GM23248 (cell line): ENCODE data around the gene MRPL27. TPM values are rescaled to one million over a fixed set of nuclear protein-coding genes. Genes with fewer than 3 reads are reported as not detected.

Experiments
- DNase-seq: peaks from one replicate; pipeline ENCODE4 v3.0.0-alpha.2; 2015
- H2AFZ ChIP-seq: fragments of 200-600 bp; sonication (generic); 2 replicates; pipeline ENCODE4 v1.6.1; 2016; ENCODE audit warnings: antibody characterized with exemption
- H3F3A ChIP-seq: fragments of 200-600 bp; sonication (generic); 2 replicates; pipeline ENCODE4 v1.6.1; 2016; ENCODE audit warnings: mild to moderate bottlenecking, antibody characterized with exemption, mixed run types; ENCODE audit not compliant: insufficient read depth
- H3K27ac ChIP-seq: fragments of 200-600 bp; sonication (generic); 2 replicates; pipeline ENCODE4 v1.5.1; 2016; ENCODE audit warnings: mild to moderate bottlenecking
- H3K27me3 ChIP-seq: fragments of 200-600 bp; sonication (generic); replicated peaks from 2 replicates; pipeline ENCODE4 v1.6.1; 2016; ENCODE audit warnings: mild to moderate bottlenecking; ENCODE audit not compliant: insufficient read depth
- H3K36me3 ChIP-seq: fragments of 200-600 bp; sonication (generic); 2 replicates; pipeline ENCODE4 v1.6.1; 2016; ENCODE audit warnings: low read depth, mild to moderate bottlenecking
- H3K4me1 ChIP-seq: fragments of 200-600 bp; sonication (generic); 2 replicates; pipeline ENCODE4 v1.6.1; 2016; ENCODE audit warnings: mild to moderate bottlenecking; ENCODE audit not compliant: insufficient read depth
- H3K4me2 ChIP-seq: fragments of 200-600 bp; sonication (generic); one replicate; pipeline ENCODE4 v1.6.1; 2016; ENCODE audit warnings: mild to moderate bottlenecking; ENCODE audit not compliant: unreplicated experiment
- H3K4me3 ChIP-seq: fragments of 200-600 bp; sonication (generic); 2 replicates; pipeline ENCODE4 v1.5.1; 2016; ENCODE audit warnings: mild to moderate bottlenecking
- H3K79me2 ChIP-seq: fragments of 200-600 bp; sonication (generic); 2 replicates; pipeline ENCODE4 v1.6.1; 2016; ENCODE audit warnings: mild to moderate bottlenecking; ENCODE audit not compliant: insufficient read depth
- H3K9ac ChIP-seq: fragments of 200-600 bp; sonication (generic); 2 replicates; pipeline ENCODE4 v1.6.1; 2016; ENCODE audit warnings: mild to moderate bottlenecking
- H3K9me2 ChIP-seq: fragments of 200-600 bp; sonication (generic); 2 replicates; pipeline ENCODE4 v1.6.1; 2016; ENCODE audit warnings: mixed run types, mild to moderate bottlenecking, moderate library complexity; ENCODE audit not compliant: insufficient read depth
- H3K9me3 ChIP-seq: fragments of 200-600 bp; sonication (generic); one replicate; pipeline ENCODE4 v1.6.1; 2017; ENCODE audit warnings: low read depth
- H4K20me1 ChIP-seq: fragments of 200-600 bp; sonication (generic); 2 replicates; pipeline ENCODE4 v1.6.0; 2016; ENCODE audit not compliant: insufficient read depth
- EZH2 ChIP-seq: fragments of 200-600 bp; sonication (generic); IDR thresholded peaks from 2 replicates; pipeline ENCODE4 v1.6.1; 2018; ENCODE audit warnings: antibody characterized with exemption, mild to moderate bottlenecking; ENCODE audit not compliant: insufficient read depth, poor library complexity, severe bottlenecking
- EZH2phosphoT487 ChIP-seq: fragments of 200-600 bp; sonication (generic); IDR thresholded peaks from 2 replicates; pipeline ENCODE4 v1.6.1; 2018; ENCODE audit warnings: antibody characterized with exemption, moderate library complexity, mild to moderate bottlenecking, low read depth; ENCODE audit not compliant: insufficient read depth
- WGBS, 2 experiments: methylation state at CpG; one replicate each; pipeline ENCODE4 v1.1.6; 2015 to 2017; ENCODE audit warnings: low lambda C conversion rate in 2 of 2, low coverage in 1 of 2; ENCODE audit errors: missing lambda C conversion rate in 2 of 2; 5-methylcytosine and 5-hydroxymethylcytosine counted together
- in situ Hi-C: fragments of 300-500 bp; cut with MboI; formaldehyde crosslinking; loops from 2 replicates; pipeline ENCODE4 v1.15.0; 2020
- polyA plus RNA-seq: library from polyadenylated mRNA; unstranded; fragments of >200 nt; fragmentation: Nextera tagmentation; extraction: Ambion mirVana; gene quantifications from 2 replicates; pipeline ENCODE4 v1.2.1, GENCODE V29; 2016
- total RNA-seq: library from RNA; depleted of rRNA; stranded (reverse); fragments of >200 nt; shearing (Covaris generic); gene quantifications from 2 replicates; pipeline ENCODE4 v1.2.3, GENCODE V29; 2014

The MRPL27 gene
- total and polyA plus RNA-seq, 2 experiments from 2014 or later: 49.3 to 120 TPM

GRCh38 chr17:50393700-50394099 lies 20.7 kb upstream of the MRPL27 start:
- Histone ChIP-seq H3K4me1 (peaks cover 18% of the 10 kb centered on the region), H4K20me1 (peaks cover 7% of the 10 kb centered on the region; the same call in 1 of the 2 replicates), H3K9me3 (no peaks in the 10 kb centered on the region), H3F3A (peaks cover 20% of the 10 kb centered on the region), H3K27me3 (no peaks in the 10 kb centered on the region), H3K79me2 (peaks cover 86% of the 10 kb centered on the region), H2AFZ (no peak overlapping the region), H3K36me3 (peaks cover 59% of the 10 kb centered on the region), H3K4me3 (no peak overlapping the region), H3K27ac (no peak overlapping the region), H3K4me2 (no peak overlapping the region), H3K9ac (no peak overlapping the region; the same call in 1 of the 2 replicates), H3K9me2 (no peaks in the 10 kb centered on the region)
- TF ChIP-seq EZH2: no peak
- no peak for TF ChIP-seq EZH2phosphoT487
- 73 to 76% methylated on average over 5 of the region's 5 CpGs for WGBS, 2 experiments
- DNase-seq: no peak
- in situ Hi-C loops: no loop called here

- no peak overlapping the region for H3K27ac ChIP-seq
- H3K27me3 ChIP-seq: no peaks in the 10 kb centered on the region
- no peaks in the 10 kb centered on the region for H3K9me3 ChIP-seq
- H2AFZ ChIP-seq: no peak overlapping the region
- no peaks in the 10 kb centered on the region for H3K9me2 ChIP-seq
- peaks cover 7% of the 10 kb centered on the region; the same call in 1 of the 2 replicates for H4K20me1 ChIP-seq
- H3K4me2 ChIP-seq: no peak overlapping the region
- H3K4me3 ChIP-seq: no peak overlapping the region
- H3K36me3 ChIP-seq: peaks cover 63% of the 10 kb centered on the region
- in situ Hi-C loops: no loop called here
- no peak overlapping the region for H3K9ac ChIP-seq
- TF ChIP-seq EZH2 (no peak), EZH2phosphoT487 (no peak)
- H3K4me1 ChIP-seq: peaks cover 18% of the 10 kb centered on the region
- peaks cover 97% of the 10 kb centered on the region for H3K79me2 ChIP-seq
- H3F3A ChIP-seq: peaks cover 29% of the 10 kb centered on the region
- 84 to 86% methylated on average over 6 of the region's 6 CpGs for WGBS, 2 experiments
- DNase-seq: no peak
Observed at GRCh38 chr17:50392621-50393020, 19.6 kb upstream of the MRPL27 start.

DNA sequence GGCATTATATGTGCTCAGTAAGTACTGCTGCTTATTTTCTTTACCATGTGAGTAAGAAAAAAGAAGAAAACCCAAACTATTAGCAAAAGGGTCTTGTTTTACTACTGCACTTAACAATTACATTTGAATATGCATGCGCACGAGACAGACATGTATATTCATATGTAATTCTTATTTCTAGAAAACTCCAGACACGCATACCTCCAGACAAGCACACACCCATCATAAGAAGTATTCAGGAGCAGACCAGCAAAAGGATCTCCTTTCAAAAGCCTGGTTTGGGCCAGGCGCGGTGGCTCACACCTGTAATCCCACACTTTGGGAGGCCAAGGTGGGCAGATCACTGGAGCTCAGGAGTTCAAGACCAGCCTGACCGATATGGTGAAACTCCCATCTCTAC lies 16.6 kb upstream of the MRPL27 start:
- H3K4me2 ChIP-seq: no peak overlapping the region
- no peaks in the 10 kb centered on the region for H3K27me3 ChIP-seq
- 98% methylated on average over 6 of the region's 6 CpGs for WGBS, 2 experiments
- peaks cover 90% of the 10 kb centered on the region for H3K36me3 ChIP-seq
- H4K20me1 ChIP-seq: no peaks in the 10 kb centered on the region
- H3K27ac ChIP-seq: no peak overlapping the region
- H3K4me1 ChIP-seq: peaks cover 3% of the 10 kb centered on the region; the same call in 1 of the 2 replicates
- TF ChIP-seq EZH2: no peak
- no peak for TF ChIP-seq EZH2phosphoT487
- no peak overlapping the region for H3K9ac ChIP-seq
- no peaks in the 10 kb centered on the region for H3K9me2 ChIP-seq
- H2AFZ ChIP-seq: no peak overlapping the region
- in situ Hi-C loops: no loop called here
- peaks cover 49% of the 10 kb centered on the region for H3F3A ChIP-seq
- H3K4me3 ChIP-seq: no peak overlapping the region
- H3K9me3 ChIP-seq: no peaks in the 10 kb centered on the region
- H3K79me2 ChIP-seq: peaks cover 93% of the 10 kb centered on the region
- DNase-seq: no peak

DNA sequence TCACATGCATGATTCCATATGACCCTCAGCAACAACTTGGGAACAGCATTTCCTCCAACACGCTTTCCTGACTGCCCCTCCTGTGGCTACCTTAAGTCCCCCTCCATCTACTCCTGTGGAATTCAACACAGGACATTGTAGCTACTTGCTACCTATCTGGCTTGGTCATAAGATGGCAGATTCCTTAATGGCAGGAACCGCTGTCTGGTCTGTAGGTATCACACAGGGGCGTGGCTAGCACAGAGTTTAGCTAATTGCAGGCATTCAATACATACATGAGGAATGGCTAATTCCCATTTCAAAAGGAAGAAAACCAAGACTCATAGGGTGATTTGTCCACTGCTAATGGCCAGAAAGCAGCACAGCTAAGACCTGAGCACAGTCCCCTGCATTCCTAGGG lies 15.7 kb upstream of the MRPL27 start:
- Histone ChIP-seq H3K27ac (no peak overlapping the region), H3K36me3 (peaks cover 88% of the 10 kb centered on the region), H2AFZ (no peak overlapping the region), H3K9ac (no peak overlapping the region), H3K4me2 (no peak overlapping the region), H3K9me3 (no peaks in the 10 kb centered on the region), H4K20me1 (no peaks in the 10 kb centered on the region), H3K27me3 (no peaks in the 10 kb centered on the region), H3K9me2 (no peaks in the 10 kb centered on the region), H3K79me2 (peaks cover 85% of the 10 kb centered on the region), H3F3A (peaks cover 54% of the 10 kb centered on the region), H3K4me3 (no peak overlapping the region), H3K4me1 (no peaks in the 10 kb centered on the region)
- 96 to 100% methylated on average over 3 of the region's 3 CpGs for WGBS, 2 experiments
- in situ Hi-C loops: no loop called here
- TF ChIP-seq EZH2: no peak
- TF ChIP-seq EZH2phosphoT487: no peak
- no peak for DNase-seq

DNA sequence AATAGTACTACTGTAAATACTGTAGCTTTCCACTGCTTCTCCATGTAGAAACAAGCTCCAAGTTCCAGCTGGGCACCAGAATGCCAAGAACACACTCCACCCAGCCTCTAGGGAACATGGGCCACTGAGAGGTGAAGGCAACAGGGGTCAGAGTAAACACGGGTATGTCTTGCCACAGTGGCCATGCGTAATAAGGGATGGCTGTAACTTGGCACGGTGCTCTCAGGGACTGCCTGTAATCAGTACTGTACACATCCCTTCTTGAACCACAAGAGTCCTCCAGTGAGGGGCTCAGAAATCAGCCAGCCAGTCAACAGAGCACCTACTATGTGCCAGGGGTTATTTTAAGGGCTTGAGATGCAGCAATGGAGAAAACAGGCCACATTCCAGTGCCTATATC lies 13.5 kb upstream of the MRPL27 start:
- TF ChIP-seq EZH2phosphoT487 (no peak), EZH2 (no peak)
- Histone ChIP-seq H3K4me1 (no peaks in the 10 kb centered on the region), H3K9me2 (no peaks in the 10 kb centered on the region), H4K20me1 (no peaks in the 10 kb centered on the region), H3K4me3 (no peak overlapping the region), H3K27me3 (no peaks in the 10 kb centered on the region), H3K4me2 (no peak overlapping the region), H3K27ac (no peak overlapping the region), H3F3A (peaks cover 76% of the 10 kb centered on the region), H2AFZ (no peak overlapping the region), H3K79me2 (peaks cover 63% of the 10 kb centered on the region), H3K9me3 (no peaks in the 10 kb centered on the region), H3K36me3 (peaks cover 87% of the 10 kb centered on the region), H3K9ac (no peak overlapping the region)
- in situ Hi-C loops: no loop called here
- DNase-seq: no peak
- WGBS, 2 experiments: 67 to 69% methylated on average over 3 of the region's 3 CpGs
